ENCODE measurements around the gene SGK2.

DNA sequence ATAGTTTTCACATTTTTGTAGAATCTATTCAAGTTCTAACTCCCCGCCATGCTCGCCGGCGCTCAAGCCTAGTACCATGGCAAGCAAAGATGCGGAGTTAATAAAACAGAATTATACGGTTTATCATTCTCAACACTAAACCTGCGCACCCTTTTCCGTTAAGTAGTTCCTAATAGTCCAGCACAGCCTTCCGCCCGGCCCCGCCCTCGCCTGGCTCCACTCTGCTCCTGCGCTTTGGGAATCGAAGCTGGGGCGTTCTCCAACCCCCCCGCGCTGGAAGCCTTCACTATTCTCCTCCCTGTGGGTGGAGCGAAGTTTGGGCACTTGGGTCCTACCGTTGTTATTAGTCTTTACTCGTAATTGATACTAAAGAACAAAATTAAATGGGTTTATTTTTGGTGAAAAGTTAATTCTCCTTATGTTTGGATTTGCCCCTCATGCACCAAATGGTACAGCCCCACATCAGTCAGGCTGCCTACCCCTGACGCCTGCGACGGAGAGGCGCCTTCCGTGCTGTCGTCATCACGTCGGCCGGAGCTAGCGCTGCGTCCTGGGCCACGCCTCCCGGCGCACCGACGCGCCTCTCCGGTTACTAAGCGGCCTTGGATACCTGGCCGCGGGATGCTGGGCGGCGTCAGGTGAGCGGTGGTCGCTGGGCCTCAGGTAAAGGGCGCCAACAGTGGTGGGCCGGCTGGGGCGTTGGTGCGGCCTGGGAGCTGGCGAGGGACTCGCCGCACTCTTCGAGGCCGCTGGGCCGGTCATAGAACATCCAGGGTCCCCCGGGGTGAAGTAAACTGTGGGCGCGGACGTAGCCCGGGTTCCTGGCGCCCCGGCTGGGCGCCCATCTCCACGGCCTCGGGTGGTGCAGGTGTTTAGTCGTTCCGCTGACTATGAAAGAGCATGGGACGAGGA lies 31.8 kb downstream of the SGK2 start, which contains the start of gene IFT52:
- TF ChIP-seq EZH2 (IDR thresholded peaks at IDR 0.05; ENCODE audit: borderline replicate concordance, low read depth, low read length, poor library complexity, severe bottlenecking) (no peak), CTCF (conservative IDR thresholded peaks at IDR 0.05; ENCODE audit: low read depth, low read length) (no peak)
